ENCODE results near the gene TRIM47. TPM values are rescaled to one million over a fixed set of nuclear protein-coding genes. Genes with fewer than 3 reads are reported as not detected.

Gene TRIM47
- total RNA-seq, 1 experiment from 2014 or later = 6.9 TPM

GRCh38 chr17:75874323-75875181, 3.8 kb downstream of the TRIM47 start:
- H2BK20ac ChIP-seq (ENCODE audit: low read depth, low read length, poor library complexity, severe bottlenecking) = no peak overlapping the region
- H2BK15ac ChIP-seq (ENCODE audit: low read depth, low read length) = no peak overlapping the region
- H3K14ac ChIP-seq (ENCODE audit: insufficient read depth, low read length) = no peak overlapping the region
- no peak overlapping the region for H2BK5ac ChIP-seq (ENCODE audit: insufficient read length, low read length)
- Mint-ChIP-seq H3K27me3 (ENCODE audit: low read depth) (peaks cover 26% of the 10 kb centered on the region), H3K36me3 (ENCODE audit: insufficient read depth in 1 of 3, low read depth in 3 of 3) (no peaks in the 10 kb centered on the region; a peak in 2 of 7 replicates), H3K4me1 (peaks cover 24 to 26% of the 10 kb centered on the region in 2 experiments), H3K9me3 (no peaks in the 10 kb centered on the region; a peak in 1 of 5 replicates), H3K27ac (peak overlapping the region in 1 of 3 experiments; percentile 52; a peak in 1 of 7 replicates), H3K4me3 (no peak overlapping the region)
- no CpG with 5 or more reads among the region's 38 CpGs for WGBS (ENCODE audit: extremely low coverage, insufficient read length, low lambda C conversion rate)
- H4K20me1 ChIP-seq (ENCODE audit: control insufficient read depth, insufficient read depth, insufficient read length) = no peaks in the 10 kb centered on the region
- H3K18ac ChIP-seq (ENCODE audit: insufficient read length, low read depth, low read length) = no peak overlapping the region
- H3K9ac ChIP-seq (ENCODE audit: extremely low read depth, insufficient read length, low read length) = no peak overlapping the region
- no peak overlapping the region for H2BK12ac ChIP-seq (ENCODE audit: insufficient read length, low read depth, low read length)
- H2BK120ac ChIP-seq (ENCODE audit: low read depth, low read length, poor library complexity, severe bottlenecking) = no peak overlapping the region
- H3K27ac ChIP-seq (ENCODE audit: insufficient read length, low read depth, low read length) = no peak overlapping the region
- H4K91ac ChIP-seq (ENCODE audit: insufficient read length, low read depth, low read length) = no peak overlapping the region
- H4K8ac ChIP-seq (replicated peaks; ENCODE audit: insufficient read length, low read depth, low read length) = no peak overlapping the region
- no peak overlapping the region for H3K56ac ChIP-seq (ENCODE audit: insufficient read length, low read depth, low read length)
- no peaks in the 10 kb centered on the region for H3K79me2 ChIP-seq (ENCODE audit: insufficient read depth, low read length)
- no peak overlapping the region for H3T11ph ChIP-seq (ENCODE audit: low read length)
- no peaks in the 10 kb centered on the region for H3K9me3 ChIP-seq (ENCODE audit: control insufficient read depth, low read depth, low read length)
- no peak for TF ChIP-seq CTCF (conservative IDR thresholded peaks at IDR 0.05)
- H3K23ac ChIP-seq (ENCODE audit: insufficient read length, low read depth, low read length) = no peak overlapping the region
- H3K79me1 ChIP-seq (ENCODE audit: insufficient read depth, low read depth, low read length, poor library complexity, severe bottlenecking) = no peaks in the 10 kb centered on the region
- H3K27me3 ChIP-seq (ENCODE audit: insufficient read depth, low read length) = peaks cover 3% of the 10 kb centered on the region; the same call in 1 of the 2 replicates
- peaks cover 10% of the 10 kb centered on the region for H3K23me2 ChIP-seq (ENCODE audit: insufficient read length, low read depth, low read length, poor library complexity, severe bottlenecking)
- no peak overlapping the region for H4K5ac ChIP-seq (ENCODE audit: insufficient read length, low read depth, low read length)
- no peak overlapping the region for H3K4ac ChIP-seq (ENCODE audit: low read depth, low read length)
- peaks cover 3% of the 10 kb centered on the region; the same call in 1 of the 2 replicates for H3K4me1 ChIP-seq (ENCODE audit: insufficient read depth, low read length)
- H2AK5ac ChIP-seq (ENCODE audit: insufficient read length, low read length) = no peak overlapping the region
- H2AFZ ChIP-seq (ENCODE audit: low read length) = no peak overlapping the region
- no peak overlapping the region for H3K4me2 ChIP-seq (ENCODE audit: insufficient read depth, insufficient read length, low read length)
- DNase-seq = no peak

All from H9 (cell line).